Ovary (tissue), 9 donors: Measurements from ENCODE around the gene DNAI2. TPM values are rescaled to one million over a fixed set of nuclear protein-coding genes. Genes with fewer than 3 reads are reported as not detected.

Experiments used
- DNase-seq, 5 donors: peaks; one replicate each; pipeline ENCODE4 v3.0.0-alpha.2; 2019 to 2020
- H3K27ac ChIP-seq, 2 donors: fragments of 200-600 bp; one replicate each; pipeline versions ENCODE4 v1.5.1 to v1.8.0; 2019 to 2022
- H3K27me3 ChIP-seq: fragments of 200-600 bp; one replicate; pipeline ENCODE4 v1.8.0; 2022
- H3K36me3 ChIP-seq: fragments of 200-600 bp; sonication (generic); one replicate; pipeline ENCODE4 v1.5.1; 2019
- H3K4me1 ChIP-seq: one replicate; pipeline ENCODE4 v1.8.1; 2013; ENCODE audit warnings: mild to moderate bottlenecking, moderate library complexity; ENCODE audit not compliant: insufficient read depth
- H3K4me3 ChIP-seq: fragments of 200-600 bp; sonication (generic); one replicate; pipeline ENCODE4 v1.5.1; 2017
- H3K9me3 ChIP-seq, 2 donors: fragments of 200-600 bp in 1 of 2; sonication (generic) in 1 of 2; one replicate each; pipeline versions ENCODE4 v1.5.1 to v1.8.1; 2013 to 2019; ENCODE audit warnings: mild to moderate bottlenecking in 1 of 2, moderate library complexity in 1 of 2
- CTCF ChIP-seq, 3 donors: fragments of 450-650 bp in 2 of 3; fragments of 200-600 bp in 1 of 3; IDR thresholded peaks; one replicate each; pipeline versions ENCODE4 v1.5.1 to v1.8.0; 2016 to 2022; ENCODE audit warnings: antibody characterized with exemption in 3 of 3, mild to moderate bottlenecking in 1 of 3
- EP300 ChIP-seq: sonication (generic); formaldehyde crosslinking; IDR thresholded peaks from one replicate; pipeline ENCODE4 v1.6.1; 2017; ENCODE audit warnings: antibody characterized with exemption
- POLR2A ChIP-seq: fragments of 450-650 bp; IDR thresholded peaks from one replicate; pipeline ENCODE4 v1.6.1; 2017; ENCODE audit warnings: antibody characterized with exemption, mild to moderate bottlenecking, moderate library complexity
- WGBS, 3 donors: extraction: QIAGEN DNeasy Blood & Tissue Kit in 1 of 3; methylation state at CpG; one replicate each; pipeline versions ENCODE4 v1.1.5 to v1.1.7; 2013 to 2017; 5-methylcytosine and 5-hydroxymethylcytosine counted together
- intact Hi-C, 4 donors: fragments of 100-400 bp; cut with DNase I; formaldehyde crosslinking; loops; one replicate each; pipeline versions ENCODE4 v1.11.0 to v1.15.1; 2022 to 2023
- polyA plus RNA-seq, 2 donors: library from polyadenylated mRNA; stranded (reverse); fragments of 200-250 nt in 1 of 2; fragments of 350-450 nt in 1 of 2; fragmentation: Illumina TruSeq in 1 of 2; extraction: RNeasy Lipid Tissue Mini Kit (QIAGEN cat#74804) in 1 of 2; gene quantifications; one replicate each; pipeline ENCODE4 v1.2.3, GENCODE V29; 2013 to 2014
- total RNA-seq, 7 donors: library from RNA; depleted of rRNA in 2 of 7; stranded (reverse); fragments of >200 nt in 2 of 7; fragmentation: NEBNext Ultra II Directional in 3 of 7; extraction: Animal tissue kit (Norgen Biotek cat#: 25700) in 3 of 7; gene quantifications; one replicate each; pipeline versions ENCODE4 v1.1.0 to v1.2.4, GENCODE V29; 2016 to 2023
- donor health status: DM: no; HTN: no; CAD: no; lungs with moderate emphysema.
- donor health status: DM: no; HTN: no; CAD: no.
- donor health status: Bipolar disorder and iron deficiency.
- donor health status: DM: yes; HTN: yes; CAD: no.
- donor health status: DM: no; HTN: no; CAD: no.
- donor health status: DM: yes; HTN: yes; CAD: no.

DNAI2 gene
- total and polyA plus RNA-seq, 9 donors, result 0.07 to 12.2 (median 0.66) TPM; not detected in 3

GRCh38 chr17:74354123-74354522, 80.1 kb downstream of the DNAI2 start:
- Histone ChIP-seq H3K4me3 (no peak overlapping the region), H3K27ac (no peak overlapping the region), H3K36me3 (no peaks in the 10 kb centered on the region), H3K27me3 (no peaks in the 10 kb centered on the region), H3K9me3 (no peaks in the 10 kb centered on the region), H3K4me1 (no peaks in the 10 kb centered on the region)
- no peak for DNase-seq
- WGBS, 3 donors, result 23 to 40% (median 37%) methylated on average over 11 to 29 of the region's 29 CpGs
- intact Hi-C loops, result loop anchor here in 1 of 4 donors (10.0 kb wide), 1 partner anchor 139 kb away; the partner anchor contains the start of gene TTYH2
- TF ChIP-seq CTCF (IDR thresholded peaks at IDR 0.05) (no peak), EP300 (no peak)

GRCh38 chr17:74354561-74354960, 80.5 kb downstream of the DNAI2 start:
- no peaks in the 10 kb centered on the region for H3K27me3 ChIP-seq
- H3K9me3 ChIP-seq, result no peaks in the 10 kb centered on the region
- TF ChIP-seq CTCF (IDR thresholded peaks at IDR 0.05) (no peak), EP300 (no peak), POLR2A (no peak)
- no peaks in the 10 kb centered on the region for H3K4me1 ChIP-seq
- no peaks in the 10 kb centered on the region for H3K36me3 ChIP-seq
- no peak for DNase-seq
- no peak overlapping the region for H3K4me3 ChIP-seq
- 83 to 93% (median 86%) methylated on average over 10 of the region's 10 CpGs for WGBS, 3 donors
- intact Hi-C loops, result loop anchor here in 1 of 4 donors (10.0 kb wide), 1 partner anchor 140 kb away; the partner anchor contains the start of gene TTYH2
- no peak overlapping the region for H3K27ac ChIP-seq

GRCh38 chr17:74355065-74355464, 81.0 kb downstream of the DNAI2 start:
- intact Hi-C loops, result loop anchor here in 1 of 4 donors (10.0 kb wide), 1 partner anchor 140 kb away; the partner anchor contains the start of gene TTYH2
- Histone ChIP-seq H3K9me3 (no peaks in the 10 kb centered on the region), H3K36me3 (no peaks in the 10 kb centered on the region), H3K27ac (no peak overlapping the region), H3K27me3 (no peaks in the 10 kb centered on the region), H3K4me1 (no peaks in the 10 kb centered on the region), H3K4me3 (no peak overlapping the region)
- no peak for TF ChIP-seq CTCF (IDR thresholded peaks at IDR 0.05)
- no peak for TF ChIP-seq POLR2A
- no peak for TF ChIP-seq EP300
- WGBS, 3 donors, result 80 to 89% (median 87%) methylated on average over 8 of the region's 8 CpGs
- DNase-seq, result no peak

- no peaks in the 10 kb centered on the region for H3K27me3 ChIP-seq
- H3K27ac ChIP-seq, result no peak overlapping the region
Observed at GRCh38 chr17:74356646-74357465, 82.8 kb downstream of the DNAI2 start.

More at GRCh38 chr17:74356646-74357465, 82.8 kb downstream of the DNAI2 start:
- no peak overlapping the region for H3K4me3 ChIP-seq
- DNase-seq, result no peak
- WGBS, 3 donors, result 2 to 4% (median 3%) methylated on average over 49 to 105 of the region's 105 CpGs
- TF ChIP-seq CTCF (IDR thresholded peaks at IDR 0.05) (no peak), POLR2A (no peak), EP300 (no peak)
- H3K4me1 ChIP-seq, result no peaks in the 10 kb centered on the region
- no peaks in the 10 kb centered on the region for H3K36me3 ChIP-seq
- intact Hi-C loops, result loop anchor here in 1 of 4 donors (10.0 kb wide), 1 partner anchor 142 kb away; the partner anchor contains the start of gene TTYH2
- H3K9me3 ChIP-seq, result no peaks in the 10 kb centered on the region
